Stimulated activated CD4-positive, alpha-beta T cell treated with anti-CD3 and anti-CD28 coated beads, Interleukin-15, amount 100 ng/mL, for 1 hour (primary cell): Measurements from ENCODE around the gene CARD6.
A peak's percentile ranks its signal among the peaks of the same experiment; 100 is the strongest.
"Not testable (repeated sequence)": the region's sequence is repeated elsewhere in the genome, so short reads cannot be mapped to it uniquely, and the experiment has no call there.

Experiments used
- DNase-seq, 2 donors: peaks; one replicate each; pipeline ENCODE4 v3.0.0-alpha.2; 2020; ENCODE audit warnings: low read depth in 1 of 2, low spot score in 1 of 2

The CARD6 gene

GRCh38 chr5:40828690-40829661 is 12.2 kb upstream of the CARD6 start:
- DNase-seq = no peak

GRCh38 chr5:40829748-40830533 is 11.2 kb upstream of the CARD6 start:
- no peak for DNase-seq

- DNase-seq = no peak
Observed at GRCh38 chr5:40831346-40832210, 9.6 kb upstream of the CARD6 start.

GRCh38 chr5:40832345-40832744 is 8.8 kb upstream of the CARD6 start:
- no peak for DNase-seq

GRCh38 chr5:40833712-40834229 is 7.4 kb upstream of the CARD6 start:
- no peak for DNase-seq

- DNase-seq = no peak
Observed at GRCh38 chr5:40834391-40834848, 6.7 kb upstream of the CARD6 start.

GRCh38 chr5:40834849-40835787 is 6.0 kb upstream of the CARD6 start, which contains the start of gene RPL37:
TSS of gene RPL37 (minus strand) at chr5:40835222. CDS start at chr5:40835185, 37 bp downstream.
- DNase-seq = peak; percentile 80 to 82

- DNase-seq = no peak
Observed at GRCh38 chr5:40838086-40838485, 3.1 kb upstream of the CARD6 start.

- no peak for DNase-seq
Observed at GRCh38 chr5:40842351-40842750, 1.2 kb downstream of the CARD6 start.

GRCh38 chr5:40844565-40844964 is 3.4 kb downstream of the CARD6 start:
- no peak for DNase-seq

- no peak for DNase-seq
Observed at GRCh38 chr5:40846371-40846770, 5.2 kb downstream of the CARD6 start.

GRCh38 chr5:40847525-40847924 is 6.4 kb downstream of the CARD6 start:
- DNase-seq = no peak

GRCh38 chr5:40853632-40854192 is 12.5 kb downstream of the CARD6 start:
- DNase-seq = no peak

- DNase-seq = no peak
Observed at GRCh38 chr5:40860711-40861110, 19.5 kb downstream of the CARD6 start.

- DNase-seq = not testable (repeated sequence)
Observed at GRCh38 chr5:40865004-40865403, 23.8 kb downstream of the CARD6 start.

- no peak for DNase-seq
Observed at GRCh38 chr5:40866844-40867243, 25.7 kb downstream of the CARD6 start.

- DNase-seq = no peak
Observed at GRCh38 chr5:40869384-40869783, 28.2 kb downstream of the CARD6 start.

GRCh38 chr5:40871177-40871576 is 30.0 kb downstream of the CARD6 start:
- no peak for DNase-seq

- not testable (repeated sequence) for DNase-seq
Observed at GRCh38 chr5:40872253-40872652, 31.1 kb downstream of the CARD6 start.
